ENCODE results near the gene SZT2.
"Not testable (repeated sequence)": the region's sequence is repeated elsewhere in the genome, so short reads cannot be mapped to it uniquely, and the experiment has no call there.

SZT2 gene

DNA sequence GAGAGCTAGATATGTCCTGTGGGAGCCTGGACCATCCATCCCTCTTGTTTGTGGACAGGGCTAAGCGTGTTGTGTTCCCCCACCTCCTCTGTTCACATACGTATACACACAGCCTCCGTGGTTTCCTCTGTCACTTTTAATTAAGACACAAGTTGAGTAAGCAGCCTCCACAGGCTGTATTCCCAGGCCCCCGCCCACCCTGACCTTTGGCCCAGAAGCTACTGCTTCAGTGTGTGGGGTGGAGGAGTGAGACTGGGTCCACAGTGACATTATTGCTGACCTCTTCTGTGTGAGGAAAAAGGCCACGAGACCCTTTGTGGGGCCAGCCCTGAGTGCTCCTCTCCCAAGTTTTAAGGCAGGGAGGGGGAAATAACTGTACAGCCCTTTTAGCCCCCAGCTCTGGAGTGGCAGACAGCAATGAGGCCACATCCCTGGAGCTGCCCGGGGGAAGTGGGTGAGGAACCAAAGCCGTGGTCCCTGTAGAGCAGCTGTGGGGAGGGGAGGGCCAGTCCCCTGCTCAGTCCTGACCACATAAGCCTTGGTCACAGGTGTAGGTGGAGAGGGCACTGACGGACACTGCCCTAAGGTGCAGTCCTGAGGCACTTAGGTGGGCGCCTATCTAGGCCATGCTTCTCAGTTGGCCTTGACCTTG is 26.3 kb upstream of the SZT2 start:
- no peak for DNase-seq (ENCODE audit: low spot score)

DNA sequence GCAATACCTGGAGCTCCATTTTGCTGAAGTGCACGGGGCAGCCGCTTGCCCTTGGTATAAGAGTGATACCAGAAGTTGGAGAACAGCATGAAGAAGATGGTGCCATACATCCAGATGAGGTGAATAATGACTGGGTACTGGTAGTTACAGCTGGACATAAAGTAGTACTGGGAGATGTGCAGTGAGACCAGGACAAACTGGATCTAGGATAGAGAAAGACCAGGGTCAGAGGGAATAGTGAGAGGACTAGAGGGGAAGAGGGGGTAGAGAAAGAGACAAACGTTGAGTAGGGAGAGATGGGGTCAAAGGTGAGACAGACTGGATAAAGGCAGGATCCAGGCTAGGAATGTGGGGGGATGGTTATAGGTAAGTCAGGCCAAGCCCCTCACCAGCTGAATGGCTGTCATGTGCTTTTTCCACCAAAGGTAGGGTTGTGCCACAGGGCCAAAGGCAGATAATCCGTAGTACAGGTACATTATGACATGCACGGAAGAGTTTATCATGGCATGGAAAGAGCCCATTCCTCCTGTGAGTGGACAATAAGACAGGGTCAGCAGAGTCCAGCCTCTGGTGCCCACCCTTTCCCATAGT is 25.7 kb upstream of the SZT2 start:
- no peak for DNase-seq (ENCODE audit: low spot score)

DNA sequence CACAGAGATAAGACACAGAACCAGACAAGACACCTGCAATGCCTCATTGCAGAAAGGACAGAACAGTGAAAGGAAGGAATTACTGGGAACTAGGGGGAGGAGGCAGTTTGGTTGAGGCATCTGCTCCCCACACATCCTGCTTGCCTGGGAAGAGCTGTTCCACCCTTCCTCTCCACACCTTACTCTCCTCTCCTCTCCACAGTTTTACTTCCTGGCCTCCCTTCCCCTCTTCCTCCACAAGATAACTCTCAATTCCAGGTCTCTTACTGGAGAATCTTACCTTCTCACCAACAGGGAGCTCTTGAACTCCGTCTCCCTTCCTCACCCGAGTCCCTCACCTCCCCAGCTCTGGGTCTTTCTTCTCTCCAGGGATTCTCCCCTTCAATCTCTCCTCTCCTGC is 24.0 kb upstream of the SZT2 start:
- no peak for DNase-seq (ENCODE audit: low spot score)

- no peak for DNase-seq (ENCODE audit: low spot score)
These were observed 23.5 kb upstream of the SZT2 start for GRCh38 chr1:43366179-43366578.

- DNase-seq (ENCODE audit: low spot score): no peak
These were observed 23.1 kb upstream of the SZT2 start for GRCh38 chr1:43366601-43367025.

DNA sequence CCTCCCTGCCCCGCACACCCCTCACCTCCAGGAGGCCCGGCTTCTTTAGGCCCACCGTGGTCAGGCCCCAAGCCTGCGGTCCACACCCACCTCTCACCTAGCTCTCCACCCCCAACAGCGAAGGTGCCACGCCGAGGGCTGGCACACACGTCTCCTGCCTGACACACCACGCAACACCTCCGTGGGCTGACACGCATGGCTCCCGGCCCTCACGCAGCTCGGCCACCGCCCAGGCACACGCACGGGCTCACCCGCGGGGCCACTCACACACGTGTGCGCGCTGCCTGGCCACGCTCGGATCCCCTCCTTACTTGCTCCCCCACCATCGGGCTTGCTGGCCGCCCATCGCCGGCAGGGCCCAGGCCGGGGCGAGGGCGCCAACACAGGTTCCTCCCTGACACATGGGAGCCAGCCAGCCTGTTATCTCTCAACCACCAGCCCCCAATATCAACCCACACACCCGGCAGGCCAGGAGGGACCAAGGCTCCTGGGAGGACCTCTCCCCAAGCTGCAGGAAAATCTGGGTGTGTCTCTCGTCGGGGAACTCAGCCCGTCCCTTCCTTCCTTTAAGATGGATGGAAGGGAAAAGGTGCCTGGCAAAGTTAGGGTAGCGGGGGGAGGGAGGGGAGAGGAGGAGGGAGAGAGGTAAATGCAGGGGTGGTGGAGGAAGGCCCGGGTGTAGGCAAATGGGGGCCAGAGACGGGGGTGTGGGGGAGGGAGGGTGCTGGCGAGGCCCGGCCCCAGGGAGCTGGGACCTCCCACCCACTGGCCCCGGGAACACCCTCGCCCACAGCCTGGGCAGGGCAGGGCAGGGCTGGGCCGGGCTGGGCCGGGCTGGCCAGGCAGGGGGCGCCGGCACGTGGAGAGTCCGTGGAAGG is 22.4 kb upstream of the SZT2 start:
- DNase-seq (ENCODE audit: low spot score): no peak

DNA sequence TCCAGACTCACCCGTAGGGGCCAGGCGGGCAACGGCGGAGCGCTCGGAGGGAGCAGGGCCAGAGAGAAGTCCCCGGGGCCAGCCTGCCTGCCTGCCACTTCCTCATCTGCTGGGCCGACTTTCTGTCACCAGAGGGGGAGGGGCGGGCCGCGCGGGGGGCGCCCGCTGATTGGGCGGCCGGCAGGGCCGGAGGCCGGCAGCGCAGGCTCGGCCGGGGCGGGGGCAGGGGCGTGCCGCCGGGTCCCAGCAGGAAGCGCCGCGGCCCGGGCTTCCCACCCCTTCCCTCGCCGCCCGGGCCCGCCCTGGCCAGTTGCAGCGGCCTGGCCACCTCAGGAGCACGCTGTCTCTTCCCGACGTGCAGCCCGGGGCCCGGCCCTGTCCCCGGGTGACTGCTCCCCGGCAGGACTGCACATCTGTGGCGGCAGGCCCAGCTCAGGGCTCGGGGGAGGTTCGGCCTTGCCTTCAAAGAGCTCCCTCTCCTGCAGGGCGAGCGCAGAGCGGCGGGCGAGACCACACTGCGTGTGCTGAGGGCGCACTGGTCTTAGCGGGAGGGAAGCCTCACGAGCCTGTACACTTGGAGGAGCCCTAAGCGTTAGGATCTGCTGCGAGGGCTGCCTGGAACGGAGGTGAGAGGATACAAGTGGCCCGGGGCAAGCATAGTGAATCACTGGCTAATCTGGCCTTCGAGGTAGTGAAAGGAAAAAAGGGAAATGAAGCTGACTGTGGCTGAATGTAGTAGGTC is 21.6 kb upstream of the SZT2 start, which contains the start of gene ELOVL1:
ELOVL1 (minus strand) TSS at position 108 of the 742 bp plus-strand sequence. CDS start 2,402 bp downstream, outside the sequence.
- DNase-seq (ENCODE audit: low spot score): peak; percentile 53

DNA sequence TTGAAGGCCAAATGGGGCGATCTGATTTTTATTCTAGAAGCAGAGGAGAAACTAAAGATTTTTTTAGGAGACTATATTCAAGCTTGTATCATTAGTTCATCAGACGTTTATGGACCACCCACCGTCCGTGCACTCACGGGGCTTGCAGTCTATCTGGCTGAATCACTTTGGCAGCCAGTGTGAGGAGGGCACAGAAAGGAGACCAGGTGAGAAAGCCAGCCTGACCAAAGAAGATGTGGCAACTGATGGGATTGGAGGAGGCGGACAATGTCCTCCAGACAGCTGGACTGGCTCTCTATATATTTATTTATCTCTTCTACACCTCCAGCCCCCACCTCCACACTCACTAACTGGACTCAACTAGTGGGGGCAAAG is 21.1 kb upstream of the SZT2 start:
- no peak for DNase-seq (ENCODE audit: low spot score)

- not testable (repeated sequence) for DNase-seq (ENCODE audit: low spot score)
These were observed 19.9 kb upstream of the SZT2 start for GRCh38 chr1:43369779-43370178.

GRCh38 chr1:43370564-43370963 is 19.1 kb upstream of the SZT2 start:
- no peak for DNase-seq (ENCODE audit: low spot score)

- no peak for DNase-seq (ENCODE audit: low spot score)
These were observed 17.5 kb upstream of the SZT2 start for GRCh38 chr1:43372172-43372571.

- DNase-seq (ENCODE audit: low spot score): no peak
These were observed 16.4 kb upstream of the SZT2 start for GRCh38 chr1:43373066-43373940.

- DNase-seq (ENCODE audit: low spot score): no peak
These were observed 12.9 kb upstream of the SZT2 start for GRCh38 chr1:43376723-43377235.

GRCh38 chr1:43377831-43378230 is 11.9 kb upstream of the SZT2 start:
- no peak for DNase-seq (ENCODE audit: low spot score)

GRCh38 chr1:43379476-43379875 is 10.2 kb upstream of the SZT2 start:
- no peak for DNase-seq (ENCODE audit: low spot score)

- no peak for DNase-seq (ENCODE audit: low spot score)
These were observed 8.1 kb upstream of the SZT2 start for GRCh38 chr1:43381612-43382011.

- DNase-seq (ENCODE audit: low spot score): peak; percentile 88
These were observed 7.5 kb upstream of the SZT2 start for GRCh38 chr1:43382027-43382779.

DNA sequence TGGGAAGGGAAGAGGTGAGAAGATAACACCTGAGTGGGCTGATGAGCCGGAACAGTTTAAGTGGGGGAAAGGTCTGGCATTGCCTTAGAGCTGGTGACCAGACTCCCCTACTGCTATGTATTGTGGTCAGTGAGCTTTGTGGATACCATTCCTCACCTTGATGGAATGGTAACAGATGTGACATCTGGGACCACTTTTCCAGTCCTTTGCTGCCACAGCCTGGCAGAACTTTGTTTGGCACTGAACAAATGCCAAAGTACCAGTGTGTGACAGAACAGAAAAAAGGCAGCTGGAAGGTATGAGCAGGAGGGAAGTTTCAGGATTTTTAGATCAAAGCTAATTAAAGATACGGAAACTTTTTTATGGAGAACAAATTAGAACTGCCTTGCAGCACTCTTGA is 6.2 kb upstream of the SZT2 start:
- DNase-seq (ENCODE audit: low spot score): no peak

DNA sequence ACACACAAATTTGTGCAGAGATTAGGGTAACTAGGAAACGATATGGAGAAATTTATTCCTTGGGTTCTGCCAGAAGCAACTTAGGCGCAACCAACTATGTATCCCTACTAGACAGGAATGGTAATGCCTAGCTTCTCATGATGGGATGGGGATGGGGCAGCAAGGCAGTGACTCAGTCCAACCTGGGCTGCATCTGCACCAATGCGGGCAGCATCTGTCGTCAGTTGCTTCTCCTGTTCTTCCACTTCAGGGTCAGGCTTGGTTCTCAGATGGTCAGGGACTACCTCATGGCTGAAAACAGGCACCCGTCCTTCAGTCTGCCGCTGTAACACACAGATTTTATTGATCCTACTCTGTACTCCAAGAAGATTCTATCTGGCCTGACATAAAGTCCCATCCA is 3.0 kb upstream of the SZT2 start:
- no peak for DNase-seq (ENCODE audit: low spot score)

- no peak for DNase-seq (ENCODE audit: low spot score)
These were observed 1.6 kb upstream of the SZT2 start for GRCh38 chr1:43387976-43388599.

All from COLO829 (cell line).